HG03558 (cell line): ENCODE results near the gene PMPCA.

Source experiments
- ATAC-seq: cut with Tn5 transposase; IDR thresholded peaks from one replicate; pipeline ENCODE4 v1.9.1; 2021; ENCODE audit warnings: moderate number of reproducible peaks; ENCODE audit not compliant: unreplicated experiment; ENCODE audit errors: extremely low read depth

The PMPCA gene

GRCh38 chr9:136472640-136473353, 62.3 kb downstream of the PMPCA start:
- no peak for ATAC-seq

- no peak for ATAC-seq
Measured at GRCh38 chr9:136473354-136473721, 62.9 kb downstream of the PMPCA start.
